ENCODE results near the gene PP2D1.
"Not testable (repeated sequence)": the region's sequence is repeated elsewhere in the genome, so short reads cannot be mapped to it uniquely, and the experiment has no call there.

PP2D1 gene

DNA sequence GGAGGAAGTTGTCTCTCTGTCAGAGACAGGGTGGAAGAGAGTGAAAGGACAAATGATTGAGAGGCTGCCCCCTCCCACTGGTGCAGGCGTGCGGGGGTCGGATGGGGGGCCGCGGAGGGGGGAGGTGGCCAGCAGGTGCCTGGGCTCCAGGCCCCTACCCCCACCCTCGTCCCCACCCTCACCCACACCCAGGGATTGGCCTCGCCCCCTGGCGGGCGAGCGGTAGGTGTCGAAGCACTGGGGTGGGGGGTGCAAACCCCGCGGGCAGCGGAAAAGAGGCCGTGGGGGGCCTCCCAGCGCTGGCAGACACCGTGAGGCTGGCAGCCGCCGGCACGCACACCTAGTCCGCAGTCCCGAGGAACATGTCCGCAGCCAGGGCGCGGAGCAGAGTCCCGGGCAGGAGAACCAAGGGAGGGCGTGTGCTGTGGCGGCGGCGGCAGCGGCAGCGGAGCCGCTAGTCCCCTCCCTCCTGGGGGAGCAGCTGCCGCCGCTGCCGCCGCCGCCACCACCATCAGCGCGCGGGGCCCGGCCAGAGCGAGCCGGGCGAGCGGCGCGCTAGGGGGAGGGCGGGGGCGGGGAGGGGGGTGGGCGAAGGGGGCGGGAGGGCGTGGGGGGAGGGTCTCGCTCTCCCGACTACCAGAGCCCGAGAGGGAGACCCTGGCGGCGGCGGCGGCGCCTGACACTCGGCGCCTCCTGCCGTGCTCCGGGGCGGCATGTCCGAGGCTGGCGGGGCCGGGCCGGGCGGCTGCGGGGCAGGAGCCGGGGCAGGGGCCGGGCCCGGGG is 27.9 kb upstream of the PP2D1 start, which contains the start of gene KAT2B:
Gene KAT2B, plus strand, starts transcription at position 682 of the 783 bp plus-strand sequence. Its CDS starts 32 bp downstream, at position 714.
- peak; percentile 74 for DNase-seq

DNA sequence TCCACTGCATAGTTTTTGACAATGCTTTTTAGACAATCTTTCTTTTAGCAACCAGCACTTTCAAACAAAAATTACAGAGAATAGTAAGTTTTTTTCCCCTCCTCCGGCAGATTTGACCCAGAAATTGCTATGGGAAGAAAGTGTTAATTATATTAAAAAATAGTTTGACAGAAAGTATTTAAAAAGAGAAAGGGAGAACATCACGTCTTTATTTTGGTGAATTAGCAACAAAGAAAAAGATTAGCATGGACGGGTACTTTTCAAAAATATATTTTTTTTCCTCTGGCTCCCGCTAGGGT is 27.4 kb upstream of the PP2D1 start:
- DNase-seq = no peak

DNA sequence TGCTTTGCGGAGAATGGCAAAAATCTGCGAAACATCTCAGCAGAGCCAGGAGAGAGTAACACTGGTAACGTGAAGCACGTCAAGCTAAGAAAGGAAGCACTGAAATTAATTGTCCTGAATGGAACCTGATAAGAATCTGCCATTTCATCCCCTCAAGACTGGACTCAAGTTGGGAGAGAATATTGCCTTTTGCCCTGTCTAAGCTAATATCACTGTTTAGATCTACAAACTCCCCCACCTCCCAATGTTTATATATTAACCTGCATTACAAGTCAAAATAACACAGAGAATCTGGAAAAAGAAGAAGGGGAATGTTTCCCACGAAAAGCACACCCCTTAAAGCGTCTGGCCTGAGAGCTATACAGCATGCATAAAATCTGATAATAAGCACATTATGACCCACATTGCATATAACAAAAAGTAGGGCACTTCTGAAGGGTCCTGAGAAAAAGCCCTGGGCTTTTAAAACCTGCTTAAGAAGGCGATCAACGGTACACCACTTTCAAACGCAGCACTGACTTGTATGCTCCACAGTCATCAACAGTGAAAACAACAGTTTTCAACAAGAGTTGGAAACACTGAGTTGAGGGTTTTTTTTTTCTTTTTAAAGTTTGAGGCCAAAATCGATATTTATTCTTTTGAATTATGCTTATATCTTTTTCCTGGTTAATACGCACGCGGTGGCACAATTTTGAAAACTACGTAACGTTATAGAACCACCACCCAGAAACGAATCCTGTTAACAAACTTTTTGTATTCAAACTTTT is 26.8 kb upstream of the PP2D1 start:
- no peak for DNase-seq

DNA sequence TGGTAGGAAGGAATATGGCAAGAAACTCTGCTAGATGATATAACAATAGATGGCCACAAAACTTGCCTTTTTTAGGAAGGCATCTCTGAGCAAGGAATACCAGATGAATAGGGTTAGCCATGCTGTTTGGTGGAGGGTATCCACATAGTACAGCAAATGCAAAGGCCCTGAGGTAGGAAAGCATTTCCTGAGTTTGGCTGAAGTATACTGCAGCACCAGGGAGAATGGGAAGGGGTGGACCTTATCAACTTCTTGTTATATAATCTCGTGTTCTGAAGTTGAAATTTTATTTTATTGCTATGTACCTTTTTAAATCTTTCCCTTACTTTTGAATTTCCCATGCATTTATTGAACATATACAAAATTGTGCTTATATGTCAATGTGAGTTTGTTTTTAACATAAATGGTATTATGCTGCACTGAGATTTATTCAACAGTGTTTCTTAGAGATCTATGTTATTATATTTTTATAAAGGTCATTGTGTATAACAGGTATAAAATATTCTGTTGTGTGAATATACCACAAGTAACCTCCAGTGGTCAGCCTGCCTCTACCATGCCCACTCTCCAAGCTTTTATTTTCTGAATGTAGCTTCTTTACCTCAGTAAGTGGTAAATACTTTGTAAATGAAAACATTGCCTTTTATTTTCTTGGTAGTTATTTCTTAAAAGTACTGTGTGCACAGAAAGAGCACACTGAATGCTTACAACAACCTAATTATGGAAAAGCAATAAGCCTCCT is 25.4 kb upstream of the PP2D1 start:
- no peak for DNase-seq

DNA sequence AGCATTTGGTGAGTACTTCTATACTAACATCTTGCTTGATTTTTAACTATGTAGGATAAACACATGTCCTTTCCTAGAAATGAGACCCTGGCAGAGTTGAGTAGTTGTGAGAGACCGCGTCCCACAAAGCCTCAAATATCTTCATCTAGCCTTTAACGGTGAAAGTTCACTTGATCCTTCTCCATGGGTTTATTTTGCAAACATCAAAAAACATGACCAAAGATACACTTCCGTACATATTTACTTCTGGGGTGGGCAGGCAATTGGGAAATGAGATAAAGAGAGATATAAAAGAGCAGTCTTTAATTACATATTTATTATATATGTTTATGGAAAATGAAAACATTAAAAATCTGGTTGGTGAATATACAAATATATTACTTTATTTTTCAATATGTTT is 23.0 kb upstream of the PP2D1 start:
- no peak for DNase-seq

DNA sequence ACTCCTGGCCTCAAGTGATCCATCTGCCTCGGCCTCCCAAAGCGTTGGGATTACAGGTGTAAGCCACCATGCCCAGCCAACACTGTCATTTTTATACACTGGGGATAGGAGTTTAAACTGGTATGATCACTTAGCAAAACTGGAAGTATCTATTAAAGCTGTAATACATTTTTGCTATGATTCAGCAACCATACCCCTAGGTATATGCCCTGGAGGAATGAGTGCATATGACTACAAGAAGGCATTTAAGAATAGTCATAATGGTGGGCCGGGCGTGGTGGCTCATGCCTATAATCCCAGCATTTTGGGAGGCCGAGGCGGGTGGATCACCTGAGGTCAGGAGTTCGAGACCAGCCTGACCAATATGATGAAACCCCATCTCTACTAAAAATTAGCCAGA is 19.9 kb upstream of the PP2D1 start:
- DNase-seq = not testable (repeated sequence)

DNA sequence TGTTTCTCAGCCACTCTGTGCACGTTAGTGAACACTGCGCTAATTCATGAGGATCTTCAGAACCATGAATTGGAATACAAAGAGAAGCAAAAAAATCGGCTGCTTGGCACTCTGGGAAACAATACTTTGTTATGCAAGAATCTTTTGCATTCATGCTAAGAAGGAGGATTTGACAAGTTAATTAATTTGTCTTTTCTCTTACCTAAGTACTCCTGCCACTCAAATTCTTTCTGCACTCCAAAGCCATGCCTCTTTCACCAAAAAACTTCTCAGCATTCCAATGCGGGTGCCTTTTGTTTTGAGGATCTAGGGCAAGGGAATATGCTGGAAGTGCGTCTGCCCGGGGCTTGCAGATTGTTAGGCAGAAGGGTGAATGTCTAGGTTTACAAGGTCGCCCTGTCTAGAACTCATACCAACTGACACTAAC is 16.9 kb upstream of the PP2D1 start:
- no peak for DNase-seq

DNA sequence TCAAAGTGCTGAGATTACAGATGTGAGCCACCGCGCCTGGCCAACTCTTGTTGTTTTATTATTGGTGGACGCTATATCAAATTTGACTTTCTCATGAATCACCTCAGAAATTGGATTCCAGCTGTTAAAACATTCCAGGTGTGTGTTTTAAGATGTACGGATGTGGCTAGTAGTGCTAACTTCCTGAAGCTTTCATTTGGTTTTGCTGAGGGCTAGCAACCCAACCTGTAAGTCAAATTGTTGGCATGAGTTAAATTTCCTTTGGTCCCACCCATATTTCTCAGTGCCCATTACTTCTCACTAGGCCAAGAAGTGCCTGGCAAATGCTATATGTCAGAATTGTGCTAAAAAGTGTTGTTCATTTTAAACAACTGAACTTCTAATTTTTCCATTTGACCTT is 15.1 kb upstream of the PP2D1 start:
- no peak for DNase-seq

DNA sequence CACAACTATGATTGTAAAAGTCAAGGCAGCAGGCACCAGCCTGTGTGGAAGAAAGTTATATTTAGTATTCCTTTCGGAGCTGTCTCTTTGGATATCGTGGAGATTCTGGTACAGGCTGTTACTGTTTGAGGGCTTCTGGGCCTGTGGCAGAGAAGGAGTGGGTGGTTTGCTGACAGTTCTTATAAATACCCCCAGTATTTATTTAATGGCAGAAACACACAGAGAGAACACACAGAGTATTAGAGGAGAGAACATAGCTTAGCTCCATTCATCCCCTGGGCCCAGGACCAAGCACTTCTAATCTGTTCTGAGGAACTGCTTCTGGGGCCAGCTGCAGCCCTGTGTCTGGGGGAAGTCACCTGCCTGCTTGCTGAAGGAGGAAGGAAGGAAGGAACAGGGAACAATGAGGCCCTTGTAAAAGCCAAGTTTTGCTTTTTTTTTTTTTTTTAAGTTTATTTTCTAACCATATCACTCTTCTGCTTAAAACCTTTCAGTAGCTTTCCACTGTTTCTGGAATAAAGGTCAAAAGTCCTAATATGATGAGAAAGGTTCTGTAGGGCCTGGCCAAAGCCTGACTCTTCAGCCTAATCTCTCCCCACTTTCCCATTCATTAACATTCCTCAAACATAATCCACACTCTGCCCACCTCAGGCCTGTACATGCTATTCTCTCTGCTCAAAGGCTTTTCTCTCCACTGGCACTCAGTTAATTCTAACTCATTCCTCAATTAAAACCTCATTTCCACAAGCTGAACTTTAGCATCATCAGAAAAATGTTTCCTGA is 11.8 kb upstream of the PP2D1 start:
- DNase-seq = no peak

DNA sequence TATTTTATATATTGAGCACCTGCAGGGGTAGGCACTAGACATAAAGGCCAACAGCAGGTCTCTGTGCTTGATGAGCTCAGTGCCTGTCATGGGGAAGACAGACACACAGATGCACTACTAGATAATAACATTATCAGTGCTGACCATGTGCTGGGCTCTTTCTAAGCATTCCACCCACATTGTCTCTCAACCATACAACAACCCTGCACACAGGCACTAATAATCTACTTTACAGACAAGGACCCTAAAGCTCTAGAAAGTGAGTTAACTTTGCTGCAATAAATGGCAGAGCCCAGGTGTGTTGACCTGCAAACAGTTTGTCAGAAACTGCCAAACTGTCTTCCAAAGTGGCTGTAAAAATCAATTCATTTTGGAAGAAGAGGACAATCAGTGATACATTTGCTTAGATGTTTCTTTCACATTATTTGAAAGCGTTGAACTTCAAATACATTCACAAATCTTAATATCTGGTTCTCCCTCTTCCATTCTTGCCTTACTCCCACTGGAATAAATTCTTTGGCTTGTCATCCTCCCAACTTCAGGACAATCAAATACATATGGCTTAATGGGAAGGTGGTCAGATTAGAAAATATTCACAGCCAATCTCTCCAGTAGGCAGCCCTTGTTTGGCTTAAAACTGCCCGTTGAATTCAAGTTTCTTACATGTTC is 11.0 kb upstream of the PP2D1 start:
- no peak for DNase-seq

DNA sequence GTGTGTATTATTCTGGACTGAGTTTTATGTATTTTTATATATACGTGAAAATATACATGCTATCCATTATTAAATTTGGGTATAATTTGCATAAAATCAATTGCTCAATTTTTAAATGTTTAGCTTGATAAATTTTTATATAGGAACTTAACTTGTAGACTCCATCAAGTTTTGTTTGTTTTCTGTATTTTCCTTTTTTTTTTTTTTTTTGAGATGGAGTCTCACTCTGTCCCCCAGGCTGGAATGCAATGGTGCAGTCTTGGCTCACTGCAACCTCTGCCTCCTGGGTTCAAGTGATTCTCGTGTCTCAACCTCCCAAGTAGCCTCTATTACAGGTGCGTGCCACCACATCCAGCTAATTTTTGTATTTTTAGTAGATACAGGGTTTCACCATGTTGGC is 4.0 kb upstream of the PP2D1 start:
- not testable (repeated sequence) for DNase-seq

DNA sequence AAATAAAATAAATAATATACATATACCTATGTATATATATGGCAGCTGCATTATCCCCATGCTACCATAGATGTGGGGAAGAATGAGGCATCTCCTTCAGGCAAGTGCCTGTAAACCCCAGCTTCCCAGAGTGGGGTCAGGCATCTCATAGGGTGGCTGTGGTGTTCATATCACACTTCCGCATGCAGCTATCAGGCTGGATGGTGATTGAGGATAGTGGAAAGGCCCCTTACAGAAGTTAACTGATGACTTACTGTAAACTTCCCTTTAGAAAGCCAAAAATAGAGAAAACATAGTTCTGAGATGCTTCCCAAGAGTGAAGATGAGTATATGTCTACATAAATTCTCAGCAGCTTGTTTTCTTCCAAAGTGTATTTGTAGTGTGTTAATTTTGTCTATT is 3.5 kb upstream of the PP2D1 start:
- no peak for DNase-seq

DNA sequence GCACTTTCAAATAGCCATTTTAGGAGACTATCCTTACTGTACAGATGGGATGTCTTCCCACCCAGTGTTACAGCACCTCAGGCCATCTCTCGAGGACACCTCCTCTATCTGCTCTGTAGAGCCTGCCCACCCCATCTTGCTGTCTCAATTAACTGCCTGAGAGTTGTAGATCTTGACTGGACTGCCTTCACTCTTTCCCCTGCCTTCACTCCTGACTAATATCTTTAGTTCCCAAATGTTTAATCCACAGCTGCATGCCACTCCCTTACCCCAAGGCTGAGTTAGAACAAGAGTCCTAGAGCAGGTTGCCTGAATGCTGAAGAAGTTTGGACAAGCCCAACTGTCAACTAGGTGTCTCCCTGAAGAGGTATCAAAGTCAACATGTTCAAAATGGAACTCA is 1.3 kb upstream of the PP2D1 start:
- no peak for DNase-seq

DNA sequence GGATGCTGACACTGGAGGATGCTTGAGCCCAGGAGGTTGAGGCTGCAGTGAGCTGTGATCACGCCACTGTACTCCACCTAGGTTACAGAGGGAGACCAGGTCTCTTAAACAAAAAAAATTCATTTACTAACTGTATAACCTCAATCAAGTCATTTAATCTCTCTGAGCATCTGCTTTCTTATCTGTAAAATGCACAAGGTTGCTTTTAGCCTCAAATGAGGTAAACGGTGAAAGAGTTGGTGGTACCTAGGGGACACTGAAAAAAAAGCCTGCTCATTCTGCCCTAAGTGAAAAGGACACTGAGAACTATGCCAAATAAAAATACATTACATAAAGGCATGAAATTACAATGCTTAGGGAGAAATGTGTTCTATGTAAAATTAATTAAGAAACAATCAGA is 3.4 kb downstream of the PP2D1 start:
- DNase-seq = no peak

DNA sequence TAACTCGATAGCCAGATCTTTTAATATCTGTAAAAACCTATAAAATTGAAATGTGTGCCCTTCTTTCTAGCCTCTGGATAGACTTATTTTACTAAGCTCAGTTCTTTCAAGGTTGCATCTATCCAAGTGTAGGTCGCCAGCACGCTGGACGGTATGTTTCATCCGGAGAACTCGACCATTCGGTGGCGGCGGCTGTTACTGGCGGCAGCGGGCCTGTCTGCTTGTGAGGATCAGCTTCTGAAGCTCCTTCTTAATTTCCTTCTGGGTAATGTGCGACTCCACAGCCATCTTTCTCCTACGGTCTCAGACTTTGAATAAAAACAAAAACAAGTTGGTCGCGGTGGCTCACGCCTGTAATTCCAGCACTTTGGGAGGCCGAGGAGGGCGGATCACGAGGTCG is 4.1 kb downstream of the PP2D1 start:
- no peak for DNase-seq

DNA sequence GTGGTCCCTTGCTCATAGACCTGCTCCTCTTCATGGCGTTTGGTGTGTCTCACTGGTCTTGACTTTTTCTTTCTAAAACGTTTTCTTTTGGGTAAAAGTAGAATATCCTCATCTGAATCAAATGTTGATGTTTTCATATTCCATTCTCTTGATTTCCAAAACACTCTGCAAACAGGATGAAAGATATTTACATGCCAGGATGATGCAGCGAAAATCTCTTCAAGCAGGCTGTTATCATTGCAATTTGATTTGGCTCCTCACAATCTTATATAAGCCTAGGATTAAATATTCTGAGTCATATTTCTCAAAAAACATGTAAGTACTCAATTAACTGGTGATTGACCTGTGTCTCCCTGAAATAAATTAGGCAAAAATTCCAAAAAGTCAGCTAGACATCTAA is 10.1 kb downstream of the PP2D1 start:
- no peak for DNase-seq

DNA sequence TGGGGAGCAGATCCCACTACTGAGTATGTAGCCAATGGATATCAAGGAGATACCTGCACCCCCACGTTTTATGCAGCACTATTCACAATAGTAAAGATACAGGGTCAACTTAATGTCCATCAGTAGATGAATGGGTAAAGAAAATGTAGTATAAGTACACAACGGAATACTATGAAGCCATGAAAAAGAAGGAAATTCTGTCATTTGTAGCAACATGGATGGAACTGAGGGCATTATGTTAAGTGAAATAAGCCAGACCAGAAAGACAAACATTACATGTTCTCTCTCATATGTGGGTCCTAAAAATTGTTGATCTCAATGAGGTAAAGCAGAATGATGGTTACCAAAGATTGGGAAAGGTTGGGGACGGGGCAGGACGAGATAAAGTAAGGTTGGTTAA is 14.6 kb downstream of the PP2D1 start:
- no peak for DNase-seq

DNA sequence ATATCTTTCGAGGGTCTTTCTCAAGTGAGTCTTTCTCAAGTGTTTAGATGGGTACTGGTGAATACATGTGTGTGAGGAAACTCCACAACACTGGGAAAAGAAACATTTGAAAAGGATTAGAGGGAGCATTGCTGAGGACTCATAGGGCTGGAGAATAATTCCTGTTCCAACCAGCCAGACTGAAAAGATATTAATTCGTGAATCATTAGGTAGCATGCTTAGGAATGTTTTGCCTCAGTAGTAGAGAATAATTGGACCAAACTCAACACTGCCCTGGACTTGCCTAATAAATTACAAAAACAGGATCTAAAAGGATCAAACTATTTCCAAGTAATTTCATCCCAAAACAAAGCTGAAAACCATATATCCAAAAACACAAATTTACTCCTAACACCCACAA is 17.3 kb downstream of the PP2D1 start:
- DNase-seq = no peak

DNA sequence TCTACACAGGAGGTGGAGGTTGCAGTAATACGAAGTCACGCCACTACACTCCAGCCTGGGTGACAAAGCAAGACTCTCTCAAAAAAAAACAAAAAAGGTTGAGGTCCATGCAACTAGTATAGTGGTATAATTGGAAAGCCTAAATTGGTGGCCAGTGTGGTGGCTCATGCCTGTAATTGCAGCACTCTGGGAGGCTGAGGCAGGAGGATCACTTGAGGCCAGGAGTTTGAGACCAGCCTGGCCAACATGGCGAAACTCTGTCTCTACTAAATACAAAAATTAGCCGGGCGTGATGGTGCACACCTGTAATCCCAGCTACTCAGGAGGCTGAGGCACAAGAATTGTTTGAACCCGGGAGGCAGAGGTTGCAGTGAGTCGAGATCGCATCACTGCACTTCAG is 23.2 kb downstream of the PP2D1 start:
- DNase-seq = not testable (repeated sequence)

DNA sequence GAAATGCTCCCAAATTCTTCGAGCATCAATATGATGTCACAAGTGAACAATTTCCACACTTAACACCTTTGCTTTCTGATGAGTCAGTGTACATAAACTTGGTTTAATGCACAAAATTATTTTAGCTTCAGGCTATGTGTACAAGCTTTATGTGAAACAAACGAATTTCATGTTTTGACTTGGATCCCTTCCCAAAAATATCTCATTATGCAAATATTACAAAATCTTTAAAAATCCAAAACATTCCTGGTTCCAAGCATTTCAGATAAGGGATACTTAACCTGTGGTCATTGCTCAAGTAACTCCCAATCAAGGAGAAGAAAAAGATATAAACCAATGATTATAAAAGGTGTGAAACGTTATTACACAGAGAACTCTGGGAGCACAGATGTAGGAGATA is 40.0 kb downstream of the PP2D1 start:
- no peak for DNase-seq

DNA sequence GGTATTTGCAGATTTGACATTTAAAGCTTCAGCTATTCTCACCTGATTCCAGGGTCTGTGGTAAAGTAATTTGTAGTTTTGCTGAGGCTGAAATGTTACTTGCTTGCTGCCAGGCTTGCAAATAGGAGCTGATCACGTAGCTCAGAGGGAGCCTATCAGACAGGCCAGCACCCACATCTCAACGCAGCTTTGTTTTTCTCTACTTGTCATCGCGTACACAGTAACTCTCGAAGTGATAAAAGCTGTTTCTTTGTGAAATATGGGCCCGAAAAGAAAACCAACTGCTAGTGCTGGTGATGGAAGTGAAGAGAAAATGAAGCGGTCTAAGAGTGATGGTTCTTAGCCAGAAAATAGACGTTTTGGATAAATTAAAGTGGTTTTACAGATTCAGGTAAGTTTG is 41.7 kb downstream of the PP2D1 start:
- no peak for DNase-seq

DNA sequence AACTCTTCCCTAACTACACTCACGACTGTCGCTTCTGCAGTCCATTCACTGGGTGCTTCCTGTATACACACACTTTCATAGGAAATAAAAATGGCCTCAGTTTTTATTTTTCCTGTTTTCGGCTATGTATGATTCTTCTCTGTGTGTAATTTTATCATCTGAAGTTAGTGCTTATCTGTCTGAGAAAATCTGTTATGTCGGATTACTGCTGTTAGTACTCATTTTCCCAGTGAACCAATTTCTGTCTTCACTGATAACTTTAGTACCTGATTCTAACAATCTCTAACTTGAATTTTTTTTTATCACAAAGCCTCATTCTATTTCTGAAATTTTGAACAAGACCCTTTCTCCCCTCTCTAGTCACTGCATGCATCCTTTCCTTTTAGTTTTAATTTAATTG is 44.3 kb downstream of the PP2D1 start:
- no peak for DNase-seq

DNA sequence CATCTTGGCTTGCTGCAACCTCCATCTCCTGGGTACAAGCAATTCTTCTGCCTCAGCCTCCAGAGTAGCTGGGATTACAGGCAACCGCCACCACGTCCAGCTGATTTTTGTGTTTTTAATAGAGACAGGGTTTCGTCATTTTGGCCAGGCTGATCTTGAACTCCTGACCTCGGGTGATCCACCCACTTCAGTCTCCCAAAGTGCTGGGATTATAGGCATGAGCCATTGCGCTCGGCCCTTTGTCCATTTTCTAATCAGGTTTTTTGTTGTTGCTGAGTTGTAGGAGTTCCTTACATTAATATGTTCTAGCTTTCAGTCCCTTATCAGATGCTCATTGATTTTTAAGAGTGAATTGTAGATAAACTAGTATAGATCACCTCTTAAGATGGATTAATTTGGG is 44.9 kb downstream of the PP2D1 start:
- DNase-seq = no peak

Data from activated CD4-positive, alpha-beta T cell treated with anti-CD3 and anti-CD28 coated beads for 1 hour (primary cell).